GM19395 (cell line): Measurements from ENCODE around the gene PIMREG.
"Not testable (repeated sequence)": the region's sequence is repeated elsewhere in the genome, so short reads cannot be mapped to it uniquely, and the experiment has no call there.

Experiments
- ATAC-seq: cut with Tn5 transposase; IDR thresholded peaks from one replicate; pipeline ENCODE4 v1.9.1; 2021; ENCODE audit warnings: mild to moderate bottlenecking, moderate library complexity; ENCODE audit not compliant: unreplicated experiment

Gene PIMREG

GRCh38 chr17:6476810-6477179, 32.5 kb downstream of the PIMREG start:
- no peak for ATAC-seq

- no peak for ATAC-seq
These were observed 33.7 kb downstream of the PIMREG start for GRCh38 chr17:6477831-6478383.

- no peak for ATAC-seq
These were observed 34.2 kb downstream of the PIMREG start for GRCh38 chr17:6478486-6478885.

- no peak for ATAC-seq
These were observed 35.5 kb downstream of the PIMREG start for GRCh38 chr17:6479622-6480302.

- ATAC-seq = no peak
These were observed 36.0 kb downstream of the PIMREG start for GRCh38 chr17:6480303-6480675.

GRCh38 chr17:6482105-6482455, 37.8 kb downstream of the PIMREG start:
- ATAC-seq = no peak

- not testable (repeated sequence) for ATAC-seq
These were observed 38.5 kb downstream of the PIMREG start for GRCh38 chr17:6482796-6483195.

- no peak for ATAC-seq
These were observed 39.3 kb downstream of the PIMREG start for GRCh38 chr17:6483507-6483906.

- ATAC-seq = no peak
These were observed 41.6 kb downstream of the PIMREG start for GRCh38 chr17:6485646-6486412.

- no peak for ATAC-seq
These were observed 43.2 kb downstream of the PIMREG start for GRCh38 chr17:6487251-6488007.

GRCh38 chr17:6488008-6488539, 43.8 kb downstream of the PIMREG start:
- no peak for ATAC-seq

GRCh38 chr17:6489016-6489550, 44.8 kb downstream of the PIMREG start:
- no peak for ATAC-seq

GRCh38 chr17:6491071-6491700, 46.9 kb downstream of the PIMREG start:
- no peak for ATAC-seq

GRCh38 chr17:6492892-6493674, 48.8 kb downstream of the PIMREG start:
- ATAC-seq = no peak

- ATAC-seq = no peak
These were observed 50.1 kb downstream of the PIMREG start for GRCh38 chr17:6494239-6494941.

GRCh38 chr17:6495450-6496115, 51.3 kb downstream of the PIMREG start:
- ATAC-seq = no peak

GRCh38 chr17:6496116-6496481, 51.8 kb downstream of the PIMREG start:
- ATAC-seq = no peak

- ATAC-seq = no peak
These were observed 52.6 kb downstream of the PIMREG start for GRCh38 chr17:6496640-6497441.
